HepG2 (cell line): Measurements from ENCODE around the gene SLC38A2. TPM values are rescaled to one million over a fixed set of nuclear protein-coding genes. Genes with fewer than 3 reads are reported as not detected.
A peak's percentile ranks its signal among the peaks of the same experiment; 100 is the strongest.

Experiments used
- DNMT3B ChIP-seq: conservative IDR thresholded peaks from 2 replicates; pipeline ENCODE4 v1.6.1; 2016; ENCODE audit warnings: missing biosample characterization, control low read depth
- GPBP1L1 ChIP-seq: sonication (generic); formaldehyde crosslinking; IDR thresholded peaks from 2 replicates; pipeline ENCODE4 v1.5.0; 2020; ENCODE audit warnings: mild to moderate bottlenecking, missing genetic modification reagents
- HOXD1 ChIP-seq: sonication (generic); formaldehyde crosslinking; IDR thresholded peaks from 2 replicates; pipeline ENCODE4 v1.5.0; 2020; ENCODE audit warnings: missing genetic modification reagents
- KLF16 ChIP-seq, 2 experiments: sonication (generic) in 1 of 2; formaldehyde crosslinking in 1 of 2; IDR thresholded peaks; 2 replicates each; pipeline versions ENCODE4 v1.6.1 to v1.8.0; 2016 to 2023; ENCODE audit warnings: missing genetic modification reagents in 2 of 2, missing compliant biosample characterization in 1 of 2
- MYPOP ChIP-seq: sonication (generic); formaldehyde crosslinking; IDR thresholded peaks from 2 replicates; pipeline ENCODE4 v1.8.1; 2023; ENCODE audit warnings: mild to moderate bottlenecking, moderate library complexity, missing genetic modification reagents
- PHF20 ChIP-seq: sonication (generic); formaldehyde crosslinking; IDR thresholded peaks from 2 replicates; pipeline ENCODE4 v1.5.0; 2020; ENCODE audit warnings: mild to moderate bottlenecking, missing genetic modification reagents
- STAG1 ChIP-seq: sonication (generic); formaldehyde crosslinking; IDR thresholded peaks from 2 replicates; pipeline ENCODE4 v1.4.0; 2020; ENCODE audit warnings: missing genetic modification reagents
- ZNF124 ChIP-seq: sonication (generic); formaldehyde crosslinking; IDR thresholded peaks from 2 replicates; pipeline ENCODE4 v1.4.0; 2020; ENCODE audit warnings: missing genetic modification reagents
- ZNF205 ChIP-seq: IDR thresholded peaks from 2 replicates; pipeline ENCODE4 v1.6.1; 2018; ENCODE audit warnings: missing biosample characterization, missing genetic modification reagents
- ZNF234 ChIP-seq: sonication (generic); formaldehyde crosslinking; conservative IDR thresholded peaks from 2 replicates; pipeline ENCODE4 v1.5.1; 2020; ENCODE audit warnings: mild to moderate bottlenecking, missing genetic modification reagents
- ZNF383 ChIP-seq: sonication (generic); formaldehyde crosslinking; IDR thresholded peaks from 2 replicates; pipeline ENCODE4 v1.4.0; 2020; ENCODE audit warnings: missing genetic modification reagents, mild to moderate bottlenecking, borderline replicate concordance
- ZNF510 ChIP-seq: sonication (generic); formaldehyde crosslinking; IDR thresholded peaks from 2 replicates; pipeline ENCODE4 v1.4.0; 2020; ENCODE audit warnings: low read depth, mild to moderate bottlenecking, missing genetic modification reagents
- ZNF546 ChIP-seq: sonication (generic); formaldehyde crosslinking; conservative IDR thresholded peaks from 2 replicates; pipeline ENCODE4 v1.8.1; 2023; ENCODE audit warnings: mild to moderate bottlenecking, missing genetic modification reagents
- ZNF609 ChIP-seq: sonication (generic); formaldehyde crosslinking; IDR thresholded peaks from 2 replicates; pipeline ENCODE4 v1.4.0; 2020; ENCODE audit warnings: mild to moderate bottlenecking, missing genetic modification reagents, borderline replicate concordance
- ZNF615 ChIP-seq: sonication (generic); formaldehyde crosslinking; IDR thresholded peaks from 2 replicates; pipeline ENCODE4 v1.5.0; 2020; ENCODE audit warnings: mild to moderate bottlenecking, missing genetic modification reagents, borderline replicate concordance
- ZNF713 ChIP-seq: sonication (generic); formaldehyde crosslinking; IDR thresholded peaks from 2 replicates; pipeline ENCODE4 v1.4.0; 2020; ENCODE audit warnings: mild to moderate bottlenecking, missing genetic modification reagents
- ZNF724P ChIP-seq: sonication (generic); formaldehyde crosslinking; IDR thresholded peaks from 2 replicates; pipeline ENCODE4 v1.8.0; 2022; ENCODE audit warnings: missing genetic modification reagents, borderline replicate concordance
- ZSCAN30 ChIP-seq: sonication (generic); formaldehyde crosslinking; IDR thresholded peaks from 2 replicates; pipeline ENCODE4 v1.5.0; 2020; ENCODE audit warnings: mild to moderate bottlenecking, missing genetic modification reagents
- polyA plus RNA-seq, 8 experiments: library from polyadenylated mRNA; depleted of rRNA in 3 of 8; stranded (reverse) in 7 of 8; unstranded in 1 of 8; fragments of >200 nt; fragmentation: Illumina TruSeq in 4 of 8; extraction: Trizol in 4 of 8; gene quantifications; 2 replicates each; pipeline versions ENCODE4 v1.2.1 to v1.2.3, GENCODE V29; 2011 to 2016; ENCODE audit warnings: low read depth in 4 of 8, missing spikeins in 1 of 8, mixed read lengths in 1 of 8; ENCODE audit not compliant: insufficient read depth in 1 of 8
- total RNA-seq, 5 experiments: library from RNA; depleted of rRNA; stranded (reverse); fragments of >200 nt; fragmentation: Illumina TruSeq; extraction: Trizol; gene quantifications; 2 replicates each; pipeline ENCODE4 v1.2.3, GENCODE V29; 2016; ENCODE audit warnings: low read depth in 1 of 5
- TF ChIP-seq, protein P1 (sequence below): IDR thresholded peaks from 2 replicates; pipeline ENCODE4 v1.6.1; 2016; ENCODE audit warnings: control low read depth
- TF ChIP-seq, protein P2 (sequence below): sonication (generic); formaldehyde crosslinking; IDR thresholded peaks from 2 replicates; pipeline ENCODE4 v1.4.0; 2020; ENCODE audit warnings: missing genetic modification reagents

The SLC38A2 gene
- total and polyA plus RNA-seq, 2 of the 13 experiments (the other 11 are each of a cell fraction or from before 2014, with no cell fraction given) = 368 to 880 TPM

DNA sequence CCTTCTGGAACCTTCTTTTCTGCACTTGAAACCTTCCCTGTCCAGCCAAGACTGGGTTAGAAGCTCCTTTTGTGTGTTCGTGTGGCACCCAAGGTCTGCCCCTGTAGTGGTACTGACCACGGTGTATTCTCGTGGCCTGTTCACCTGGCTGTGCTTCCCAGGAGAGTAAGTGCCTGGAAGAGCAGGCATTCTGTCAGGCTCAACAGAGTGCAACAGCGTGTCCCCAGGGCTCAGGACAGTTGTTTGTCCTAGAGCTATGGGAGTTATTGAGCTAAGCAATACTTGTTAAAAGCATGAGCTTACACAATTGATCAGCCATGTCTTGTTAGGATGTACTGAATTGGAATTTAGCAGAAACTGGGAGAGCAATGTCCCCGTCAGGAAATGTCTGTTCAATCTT is 12.9 kb upstream of the SLC38A2 start (continued):
- TF ChIP-seq, protein P1, sequence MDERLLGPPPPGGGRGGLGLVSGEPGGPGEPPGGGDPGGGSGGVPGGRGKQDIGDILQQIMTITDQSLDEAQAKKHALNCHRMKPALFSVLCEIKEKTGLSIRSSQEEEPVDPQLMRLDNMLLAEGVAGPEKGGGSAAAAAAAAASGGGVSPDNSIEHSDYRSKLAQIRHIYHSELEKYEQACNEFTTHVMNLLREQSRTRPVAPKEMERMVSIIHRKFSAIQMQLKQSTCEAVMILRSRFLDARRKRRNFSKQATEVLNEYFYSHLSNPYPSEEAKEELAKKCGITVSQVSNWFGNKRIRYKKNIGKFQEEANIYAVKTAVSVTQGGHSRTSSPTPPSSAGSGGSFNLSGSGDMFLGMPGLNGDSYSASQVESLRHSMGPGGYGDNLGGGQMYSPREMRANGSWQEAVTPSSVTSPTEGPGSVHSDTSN (CRISPR knock-in tag) = no peak
- TF ChIP-seq ZNF205 (CRISPR knock-in tag) (no peak), ZNF234 (CRISPR knock-in tag) (no peak), PHF20 (CRISPR knock-in tag) (no peak), ZNF724P (CRISPR knock-in tag) (no peak), ZNF713 (CRISPR knock-in tag) (no peak), ZNF124 (CRISPR knock-in tag) (no peak), DNMT3B (CRISPR knock-in tag) (no peak), ZNF546 (CRISPR knock-in tag) (no peak), ZSCAN30 (no peak), MYPOP (CRISPR knock-in tag) (0 out of 2 replicates have a peak, but pooled peaks have one; percentile 41), HOXD1 (CRISPR knock-in tag) (no peak), STAG1 (CRISPR knock-in tag) (no peak), ZNF510 (CRISPR knock-in tag) (no peak), ZNF383 (no peak), GPBP1L1 (CRISPR knock-in tag) (no peak), ZNF609 (CRISPR knock-in tag) (peak; percentile 45; the same call in 1 of the 2 replicates), KLF16 (CRISPR knock-in tag; IDR thresholded peaks at IDR 0.05) (no peak), ZNF615 (CRISPR knock-in tag) (no peak)
- TF ChIP-seq, protein P2, sequence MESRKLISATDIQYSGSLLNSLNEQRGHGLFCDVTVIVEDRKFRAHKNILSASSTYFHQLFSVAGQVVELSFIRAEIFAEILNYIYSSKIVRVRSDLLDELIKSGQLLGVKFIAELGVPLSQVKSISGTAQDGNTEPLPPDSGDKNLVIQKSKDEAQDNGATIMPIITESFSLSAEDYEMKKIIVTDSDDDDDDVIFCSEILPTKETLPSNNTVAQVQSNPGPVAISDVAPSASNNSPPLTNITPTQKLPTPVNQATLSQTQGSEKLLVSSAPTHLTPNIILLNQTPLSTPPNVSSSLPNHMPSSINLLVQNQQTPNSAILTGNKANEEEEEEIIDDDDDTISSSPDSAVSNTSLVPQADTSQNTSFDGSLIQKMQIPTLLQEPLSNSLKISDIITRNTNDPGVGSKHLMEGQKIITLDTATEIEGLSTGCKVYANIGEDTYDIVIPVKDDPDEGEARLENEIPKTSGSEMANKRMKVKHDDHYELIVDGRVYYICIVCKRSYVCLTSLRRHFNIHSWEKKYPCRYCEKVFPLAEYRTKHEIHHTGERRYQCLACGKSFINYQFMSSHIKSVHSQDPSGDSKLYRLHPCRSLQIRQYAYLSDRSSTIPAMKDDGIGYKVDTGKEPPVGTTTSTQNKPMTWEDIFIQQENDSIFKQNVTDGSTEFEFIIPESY (CRISPR knock-in tag) = no peak
